Measurements from ENCODE around the gene FOXK2. TPM values are rescaled to one million over a fixed set of nuclear protein-coding genes. Genes with fewer than 3 reads are reported as not detected.
A peak's percentile ranks its signal among the peaks of the same experiment; 100 is the strongest.
"Not testable (repeated sequence)": the region's sequence is repeated elsewhere in the genome, so short reads cannot be mapped to it uniquely, and the experiment has no call there.

FOXK2 gene
- total RNA-seq, 1 donor from 2014 or later, result 35.1 TPM

- no peak for DNase-seq
Measured at GRCh38 chr17:82565551-82565950, 46.0 kb downstream of the FOXK2 start.

DNA sequence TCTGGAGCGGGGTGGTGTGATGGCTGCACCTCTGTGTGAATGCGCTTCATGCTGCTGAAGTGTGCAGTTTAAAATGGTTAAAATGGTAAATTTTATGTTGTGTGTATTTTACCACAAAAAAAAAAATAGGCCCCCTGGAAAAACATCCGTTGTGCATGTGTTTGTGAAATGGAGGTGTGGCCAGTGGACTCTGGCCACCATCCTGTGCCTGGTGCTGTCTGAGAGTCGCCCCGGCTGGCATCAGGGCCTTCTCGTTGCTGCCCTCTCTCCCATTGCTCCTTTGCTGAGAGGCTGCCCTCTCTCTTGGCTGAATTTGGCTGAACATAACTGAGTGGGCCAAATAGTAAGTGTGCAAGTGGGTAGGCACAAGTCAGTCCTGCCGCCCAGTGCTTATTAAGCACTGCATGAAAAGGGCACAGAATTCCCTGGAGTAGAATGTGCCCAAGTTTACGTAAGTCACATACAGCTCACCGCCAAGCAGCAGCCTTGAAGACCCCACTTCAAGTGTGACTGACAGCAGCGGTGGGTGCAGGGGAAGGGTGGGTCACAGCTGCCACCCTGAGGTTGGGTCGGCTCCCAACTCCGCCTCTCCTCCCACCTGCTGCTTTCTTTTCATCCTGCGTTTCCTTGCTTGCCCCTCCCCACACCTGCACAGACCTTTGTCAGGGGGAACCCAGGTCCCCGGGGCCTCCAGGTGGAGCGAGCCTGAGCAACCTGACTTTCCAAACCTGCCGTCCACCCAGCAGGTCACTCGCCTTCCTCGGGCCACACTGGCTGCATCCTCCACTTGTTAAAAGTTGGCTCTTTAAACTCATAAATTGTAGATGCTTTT is 46.8 kb downstream of the FOXK2 start:
- no peak for DNase-seq

- DNase-seq, result no peak
Measured at GRCh38 chr17:82567286-82567685, 47.8 kb downstream of the FOXK2 start.

GRCh38 chr17:82568997-82569393 is 49.5 kb downstream of the FOXK2 start:
- DNase-seq, result no peak

DNA sequence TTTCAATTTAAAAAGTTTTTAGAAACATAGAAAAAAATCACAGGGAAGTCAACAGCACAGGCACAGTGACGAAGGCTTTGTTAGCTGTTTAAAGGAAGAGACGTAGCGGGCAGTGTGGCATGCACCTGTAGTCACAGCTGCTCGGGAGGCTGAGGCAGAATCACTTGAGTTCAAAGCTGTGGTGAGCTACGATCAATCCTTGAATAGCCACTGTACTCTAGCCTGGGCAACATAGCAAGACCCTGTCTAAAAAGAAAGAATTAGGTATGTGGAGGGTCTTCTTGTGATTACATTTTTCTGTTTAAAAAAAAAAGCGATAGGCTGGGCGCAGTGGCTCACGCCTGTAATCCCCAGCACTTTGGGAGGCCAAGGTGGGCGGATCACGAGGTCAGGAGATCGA is 50.1 kb downstream of the FOXK2 start:
- DNase-seq, result no peak

DNA sequence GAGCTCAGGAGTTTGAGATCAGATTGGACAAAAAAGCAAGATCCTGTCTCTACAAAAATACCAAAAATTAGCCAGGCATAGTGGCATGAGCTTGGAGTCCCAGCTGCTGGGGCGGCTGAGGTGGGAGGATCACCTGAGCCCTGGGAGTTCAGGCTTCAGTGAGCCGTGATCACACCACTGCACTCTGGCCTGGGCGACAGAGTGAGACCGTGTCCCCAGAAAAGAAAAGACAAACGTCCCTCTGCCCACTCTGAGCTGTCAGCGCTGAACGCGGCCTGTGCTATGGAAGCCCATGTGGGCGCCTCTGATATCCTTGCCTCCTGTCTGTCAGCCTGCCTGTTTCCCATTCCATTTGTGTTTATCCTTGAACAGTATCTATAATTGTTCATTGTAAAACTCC is 50.7 kb downstream of the FOXK2 start:
- DNase-seq, result no peak

DNA sequence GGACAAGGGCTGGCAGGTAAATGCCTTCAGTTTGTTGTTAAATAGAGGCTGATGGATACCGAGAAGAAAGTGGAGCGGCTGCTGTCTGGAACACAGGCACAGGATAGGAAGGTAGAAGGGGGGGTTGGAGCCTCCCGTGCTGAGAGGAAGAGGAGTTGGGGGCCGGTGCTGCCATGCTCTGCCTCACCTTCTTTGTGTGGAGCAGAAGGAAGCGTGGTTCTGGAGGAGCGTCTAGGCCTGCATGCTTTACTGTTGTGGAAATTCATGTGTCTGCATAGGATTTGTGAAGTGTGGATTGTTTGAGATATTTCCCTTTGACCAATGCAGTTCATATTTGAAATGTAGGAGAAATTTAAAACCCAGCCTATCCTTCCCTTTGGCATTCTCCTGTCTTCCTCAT is 52.3 kb downstream of the FOXK2 start:
- no peak for DNase-seq

GRCh38 chr17:82574041-82574440 is 54.5 kb downstream of the FOXK2 start:
- no peak for DNase-seq

DNA sequence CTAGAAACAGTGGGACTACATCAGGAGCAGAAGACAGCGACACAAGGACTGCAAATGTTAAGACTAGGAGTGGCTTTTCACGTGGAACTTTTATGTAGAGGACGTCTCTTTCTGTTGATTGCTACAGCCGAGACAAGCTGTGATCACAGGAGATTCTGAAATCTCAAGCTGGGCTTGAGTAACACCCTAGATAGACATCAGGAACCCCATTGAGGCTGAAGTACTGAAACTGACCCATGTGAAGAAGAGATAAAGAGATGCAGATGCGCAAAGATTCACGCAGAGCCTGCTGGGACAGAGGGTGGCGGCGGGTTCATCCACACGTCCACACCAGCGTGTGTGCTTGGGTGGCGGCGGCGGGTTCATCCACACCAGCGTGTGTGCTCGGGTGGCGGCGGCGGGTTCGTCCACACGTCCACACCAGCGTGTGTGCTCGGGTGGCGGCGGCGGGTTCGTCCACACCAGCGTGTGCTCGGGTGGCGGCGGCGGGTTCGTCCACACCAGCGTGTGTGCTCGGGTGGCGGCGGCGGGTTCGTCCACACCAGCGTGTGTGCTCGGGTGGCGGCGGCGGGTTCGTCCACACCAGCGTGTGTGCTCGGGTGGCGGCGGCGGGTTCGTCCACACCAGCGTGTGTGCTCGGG is 56.2 kb downstream of the FOXK2 start:
- not testable (repeated sequence) for DNase-seq

- no peak for DNase-seq
Measured at GRCh38 chr17:82577300-82577699, 57.8 kb downstream of the FOXK2 start.

DNA sequence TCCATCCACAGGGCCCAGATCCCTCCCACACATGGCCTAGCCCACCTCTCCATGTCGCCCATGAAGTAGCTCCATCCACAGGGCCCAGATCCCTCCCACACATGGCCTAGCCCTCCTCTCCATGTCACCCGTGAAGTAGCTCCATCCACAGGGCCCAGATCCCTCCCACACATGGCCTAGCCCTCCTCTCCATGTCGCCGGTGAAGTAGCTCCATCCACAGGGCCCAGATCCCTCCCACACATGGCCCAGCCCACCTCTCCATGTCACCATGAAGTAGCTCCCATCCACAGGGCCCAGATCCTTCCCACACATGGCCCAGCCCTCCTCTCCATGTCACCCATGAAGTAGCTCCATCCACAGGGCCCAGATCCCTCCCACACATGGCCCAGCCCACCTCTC is 60.4 kb downstream of the FOXK2 start:
- not testable (repeated sequence) for DNase-seq

DNA sequence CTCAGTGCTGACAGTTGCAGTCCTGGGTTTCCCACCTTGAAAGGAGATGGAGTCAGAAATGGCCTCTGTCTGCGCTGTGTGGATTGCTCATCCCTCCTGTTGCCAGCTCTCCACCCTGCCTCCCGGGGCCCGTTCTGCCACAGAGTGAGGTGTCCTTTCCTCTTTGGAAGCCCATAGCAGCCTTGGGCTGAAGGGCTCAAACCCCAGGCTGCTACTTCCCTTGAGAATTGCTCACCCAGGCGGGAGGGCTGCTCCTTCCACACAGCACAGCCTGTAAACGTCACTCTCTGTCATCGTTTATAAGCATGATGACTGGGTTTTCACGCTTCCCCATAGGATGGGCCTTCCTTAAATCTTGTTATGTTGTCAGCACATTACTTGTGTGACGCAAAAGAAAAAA is 62.7 kb downstream of the FOXK2 start:
- DNase-seq, result no peak

DNA sequence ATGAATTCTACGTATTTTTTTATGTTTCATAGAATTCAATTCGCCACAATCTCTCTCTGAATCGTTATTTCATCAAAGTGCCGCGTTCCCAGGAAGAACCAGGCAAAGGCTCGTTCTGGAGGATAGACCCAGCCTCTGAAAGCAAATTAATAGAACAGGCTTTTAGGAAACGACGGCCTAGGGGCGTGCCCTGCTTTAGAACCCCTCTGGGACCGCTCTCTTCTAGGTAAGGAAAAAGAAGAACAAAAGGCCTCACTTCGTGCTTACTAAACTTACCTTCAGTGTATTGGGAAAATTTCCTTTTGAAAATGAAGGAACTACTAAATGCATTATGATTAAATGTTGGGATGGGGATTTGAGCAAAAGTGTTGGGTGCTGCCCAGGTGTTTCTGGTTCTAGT is 63.2 kb downstream of the FOXK2 start:
- DNase-seq, result no peak

GRCh38 chr17:82583720-82584234 is 64.2 kb downstream of the FOXK2 start:
- DNase-seq, result no peak

DNA sequence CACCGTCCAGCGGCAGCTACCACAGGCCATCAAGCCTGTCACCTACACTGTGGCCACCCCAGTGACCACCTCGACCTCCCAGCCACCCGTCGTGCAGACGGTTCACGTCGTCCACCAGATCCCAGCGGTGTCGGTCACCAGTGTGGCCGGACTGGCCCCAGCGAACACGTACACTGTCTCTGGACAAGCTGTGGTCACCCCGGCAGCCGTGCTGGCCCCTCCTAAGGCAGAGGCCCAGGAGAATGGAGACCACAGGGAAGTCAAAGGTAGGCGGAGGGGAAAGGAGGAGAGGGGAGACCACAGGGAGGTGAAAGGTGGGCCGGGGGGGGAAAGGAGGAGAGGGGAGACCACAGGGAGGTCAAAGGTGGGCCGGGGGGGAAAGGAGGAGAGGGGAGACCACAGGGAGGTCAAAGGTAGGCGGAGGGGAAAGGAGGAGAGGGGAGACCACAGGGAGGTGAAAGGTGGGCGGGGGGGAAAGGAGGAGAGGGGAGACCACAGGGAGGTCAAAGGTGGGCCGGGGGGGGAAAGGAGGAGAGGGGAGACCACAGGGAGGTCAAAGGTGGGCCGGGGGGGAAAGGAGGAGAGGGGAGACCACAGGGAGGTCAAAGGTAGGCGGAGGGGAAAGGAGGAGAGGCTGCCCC is 66.5 kb downstream of the FOXK2 start:
- DNase-seq, result peak; percentile 63

DNA sequence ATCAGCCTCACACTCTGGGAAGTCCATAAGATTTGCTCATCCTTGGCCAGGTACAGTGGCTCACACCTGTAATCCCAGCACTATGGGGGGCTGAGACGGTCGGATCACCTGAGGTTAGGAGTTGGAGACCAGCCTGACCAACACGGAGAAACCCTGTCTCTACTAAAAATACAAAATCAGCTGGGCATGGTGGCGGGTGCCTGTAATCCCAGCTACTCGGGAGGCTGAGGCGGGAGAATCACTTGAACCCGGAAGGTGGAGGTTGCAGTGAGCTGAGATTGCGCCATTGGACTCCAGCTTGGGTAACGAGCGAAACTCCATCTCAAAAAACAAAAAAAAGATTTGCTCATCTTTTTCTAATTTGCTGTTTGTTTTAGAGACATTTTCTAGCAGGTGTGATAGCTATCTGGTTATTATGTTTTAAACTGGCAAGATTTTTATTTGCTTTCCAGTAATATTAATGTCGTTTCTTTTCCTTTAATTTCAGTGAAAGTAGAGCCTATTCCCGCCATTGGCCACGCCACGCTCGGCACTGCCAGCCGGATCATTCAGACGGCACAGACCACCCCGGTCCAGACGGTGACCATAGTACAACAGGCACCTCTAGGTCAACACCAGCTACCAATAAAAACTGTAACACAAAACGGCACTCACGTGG is 67.2 kb downstream of the FOXK2 start:
- DNase-seq, result no peak

GRCh38 chr17:82587234-82588086 is 67.9 kb downstream of the FOXK2 start:
- peak; percentile 61 for DNase-seq

DNA sequence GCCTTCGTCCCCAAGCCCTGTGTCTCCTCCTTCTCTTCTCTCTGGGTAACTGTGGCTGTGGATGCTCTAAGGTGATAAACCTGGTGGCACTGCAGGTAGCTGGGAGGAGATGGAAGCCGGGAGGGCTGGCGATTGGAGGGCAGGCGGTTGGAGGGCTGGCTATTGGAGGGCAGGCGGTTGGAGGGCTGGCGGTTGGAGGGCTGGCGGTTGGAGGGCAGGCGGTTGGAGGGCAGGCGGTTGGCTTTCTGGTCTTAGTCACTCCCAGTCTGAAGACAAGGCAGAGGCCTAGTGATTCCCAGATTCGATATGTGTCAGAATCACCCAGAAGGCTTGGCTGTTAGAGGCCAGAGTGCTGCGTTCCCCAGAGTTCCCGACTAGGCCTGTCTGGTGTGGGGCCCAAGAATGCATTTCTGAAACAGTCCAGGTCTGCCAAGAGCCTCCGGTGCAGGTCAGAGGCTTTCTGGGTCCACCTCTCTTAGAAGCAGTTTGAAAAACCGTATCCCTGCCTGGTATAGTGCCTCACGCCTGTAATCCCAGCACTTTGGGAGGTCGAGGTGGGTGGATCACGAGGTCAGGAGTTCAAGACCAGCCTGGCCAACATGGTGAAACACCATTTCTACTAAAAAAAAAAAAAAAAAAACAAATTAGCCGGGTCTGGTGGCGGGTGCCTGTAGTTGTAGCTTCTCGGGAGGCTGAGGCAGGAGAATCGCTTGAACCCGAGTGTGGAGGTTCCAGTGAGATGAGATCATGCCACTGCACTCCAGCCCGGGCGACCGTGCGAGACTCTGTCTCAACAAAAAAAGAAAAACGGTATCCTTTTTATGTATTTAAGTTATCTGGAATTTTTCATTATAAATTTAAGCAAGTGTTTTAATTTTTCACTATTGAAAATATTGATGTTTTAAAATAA is 69.0 kb downstream of the FOXK2 start:
- DNase-seq, result no peak

DNA sequence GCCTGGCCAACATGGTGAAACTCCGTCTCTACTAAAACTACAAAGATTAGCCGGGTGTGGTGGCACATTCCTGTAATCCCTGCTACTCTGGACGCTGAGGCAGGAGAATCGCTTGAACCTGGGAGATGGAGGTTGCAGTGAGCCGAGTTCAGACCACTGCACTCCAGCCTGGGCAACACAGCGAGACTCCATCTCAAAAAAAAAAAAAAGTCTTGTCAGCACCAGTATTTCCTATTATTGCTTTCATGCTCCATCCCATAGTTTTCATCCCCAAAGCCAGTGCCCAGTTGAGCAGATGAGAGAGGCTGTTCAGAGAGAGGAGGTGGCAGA is 70.3 kb downstream of the FOXK2 start:
- no peak for DNase-seq

- DNase-seq, result no peak
Measured at GRCh38 chr17:82590216-82590615, 70.7 kb downstream of the FOXK2 start.

DNA sequence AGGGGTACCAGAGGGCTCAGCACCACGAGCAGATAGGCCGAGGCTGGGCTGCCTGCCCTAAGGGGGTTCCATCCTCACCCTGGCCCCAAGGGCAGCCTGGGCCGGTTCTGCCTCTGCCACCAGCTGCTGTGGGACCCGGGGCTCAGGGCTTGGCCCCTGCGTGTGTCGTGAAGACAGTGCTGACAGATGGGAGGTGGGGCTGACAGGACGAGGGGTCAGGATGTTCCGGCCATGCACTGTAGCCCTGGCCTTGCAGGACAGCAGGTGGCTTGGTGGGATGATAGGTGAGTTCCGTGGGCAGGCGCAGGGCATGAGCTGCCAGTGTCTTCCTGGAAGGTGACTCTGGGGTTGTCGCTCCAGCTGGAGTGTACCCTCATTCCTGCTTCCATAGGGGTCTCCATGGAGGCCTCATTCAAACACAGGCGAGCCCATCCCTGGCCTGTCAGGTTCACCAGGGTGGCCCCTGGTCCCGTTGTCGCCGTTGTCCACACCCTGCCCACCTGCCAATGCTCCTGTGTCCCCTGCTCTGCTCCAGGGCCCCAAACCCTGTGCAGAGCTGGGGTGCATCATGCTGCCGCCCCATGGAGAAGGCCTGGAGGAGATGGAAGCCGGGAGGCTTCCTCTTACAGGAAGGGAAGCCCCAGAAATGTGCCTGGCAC is 71.5 kb downstream of the FOXK2 start:
- DNase-seq, result no peak
